Measurements from ENCODE around the gene TMEM151A. TPM values are rescaled to one million over a fixed set of nuclear protein-coding genes. Genes with fewer than 3 reads are reported as not detected.

Gene TMEM151A
- total RNA-seq, 1 donor: 0.36 TPM

DNA sequence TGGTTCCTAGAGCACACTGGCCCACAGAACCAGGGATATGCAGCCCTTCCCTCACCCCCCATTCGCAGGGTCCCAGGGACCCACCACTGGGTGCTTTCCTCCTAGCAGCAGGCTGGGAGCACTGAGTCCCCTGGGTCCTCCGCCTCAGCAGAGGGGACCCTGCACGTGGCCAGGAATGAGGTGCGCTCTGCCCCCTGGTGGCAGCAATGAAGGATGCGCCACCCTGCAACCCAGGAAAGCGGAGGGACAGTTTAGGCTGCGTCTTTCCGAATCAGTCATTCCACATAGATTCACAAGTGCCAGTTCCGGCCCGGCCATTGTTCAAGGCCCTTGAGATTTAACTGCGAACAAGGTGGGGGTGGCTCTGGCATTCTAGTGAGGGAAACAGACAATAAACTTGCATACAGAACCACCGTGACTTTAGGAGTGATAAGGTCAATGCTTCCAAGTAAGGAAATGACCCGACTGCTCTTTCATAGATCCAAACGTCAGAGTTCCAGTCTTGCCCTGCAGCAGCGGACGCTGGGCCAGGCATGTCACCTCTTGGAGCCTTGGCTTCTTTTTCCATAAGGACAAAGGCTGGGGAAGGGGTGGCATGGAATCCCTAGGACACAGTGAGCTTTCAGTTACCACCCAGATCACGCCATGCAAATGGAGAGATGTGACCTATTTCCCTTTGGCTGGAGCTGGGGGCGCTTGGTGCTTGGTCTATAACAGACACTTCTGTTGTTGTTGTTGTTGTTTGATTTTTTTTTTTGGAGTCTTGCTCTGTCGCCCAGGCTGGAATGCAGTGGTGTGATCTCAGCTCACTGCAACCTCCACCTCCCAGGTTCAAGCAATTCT, 36.8 kb downstream of the TMEM151A start:
- peaks cover 51% of the 10 kb centered on the region for H3K4me1 ChIP-seq (ENCODE audit: insufficient read depth, low read length)
- H3K27ac ChIP-seq (ENCODE audit: low read depth, low read length): peak overlapping the region; percentile 77

GRCh38 chr11:66329165-66329673, 37.5 kb downstream of the TMEM151A start:
- Histone ChIP-seq H4K20me1 (ENCODE audit: insufficient read depth, low read length) (peaks cover 19% of the 10 kb centered on the region), H2AFZ (ENCODE audit: low read length) (no peak overlapping the region), H3K27ac (ENCODE audit: low read depth, low read length) (no peak overlapping the region), H3K4me3 (ENCODE audit: insufficient read depth, low read length) (no peak overlapping the region), H3K27me3 (ENCODE audit: insufficient read depth, low read length) (no peaks in the 10 kb centered on the region), H3K4me1 (ENCODE audit: insufficient read depth, low read length) (peaks cover 49% of the 10 kb centered on the region), H3K79me2 (ENCODE audit: insufficient read depth, low read length) (peaks cover 20% of the 10 kb centered on the region), H3K36me3 (ENCODE audit: insufficient read depth, low read length) (peaks cover 30% of the 10 kb centered on the region), H3K4me2 (ENCODE audit: insufficient read depth, low read length) (no peak overlapping the region), H3K9me3 (ENCODE audit: low read depth, low read length) (no peaks in the 10 kb centered on the region)
- DNase-seq (ENCODE audit: insufficient read length, low spot score, missing footprints): peak; percentile 38
- TF ChIP-seq CTCF (IDR thresholded peaks at IDR 0.05; ENCODE audit: extremely low read depth, low read depth, low read length): no peak

More for the DNA sequence above, 36.8 kb downstream of the TMEM151A start:
- peak; percentile 94 for TF ChIP-seq CTCF (IDR thresholded peaks at IDR 0.05; ENCODE audit: extremely low read depth, low read depth, low read length)
- Histone ChIP-seq H4K20me1 (ENCODE audit: insufficient read depth, low read length) (peaks cover 15% of the 10 kb centered on the region), H2AFZ (ENCODE audit: low read length) (peak overlapping the region; percentile 49), H3K79me2 (ENCODE audit: insufficient read depth, low read length) (peaks cover 13% of the 10 kb centered on the region), H3K4me3 (ENCODE audit: insufficient read depth, low read length) (no peak overlapping the region), H3K27me3 (ENCODE audit: insufficient read depth, low read length) (no peaks in the 10 kb centered on the region), H3K36me3 (ENCODE audit: insufficient read depth, low read length) (peaks cover 25% of the 10 kb centered on the region), H3K9me3 (ENCODE audit: low read depth, low read length) (no peaks in the 10 kb centered on the region), H3K4me2 (ENCODE audit: insufficient read depth, low read length) (peak overlapping the region; percentile 62)
- DNase-seq (ENCODE audit: insufficient read length, low spot score, missing footprints): peak; percentile 97

- H3K79me2 ChIP-seq (ENCODE audit: insufficient read depth, low read length): peaks cover 36% of the 10 kb centered on the region
- no peak for DNase-seq (ENCODE audit: insufficient read length, low spot score, missing footprints)
- H2AFZ ChIP-seq (ENCODE audit: low read length): no peak overlapping the region
- H4K20me1 ChIP-seq (ENCODE audit: insufficient read depth, low read length): peaks cover 32% of the 10 kb centered on the region
- no peak for TF ChIP-seq CTCF (IDR thresholded peaks at IDR 0.05; ENCODE audit: extremely low read depth, low read depth, low read length)
- peaks cover 40% of the 10 kb centered on the region for H3K4me1 ChIP-seq (ENCODE audit: insufficient read depth, low read length)
- H3K4me3 ChIP-seq (ENCODE audit: insufficient read depth, low read length): no peak overlapping the region
- no peaks in the 10 kb centered on the region for H3K9me3 ChIP-seq (ENCODE audit: low read depth, low read length)
- H3K27ac ChIP-seq (ENCODE audit: low read depth, low read length): no peak overlapping the region
- H3K4me2 ChIP-seq (ENCODE audit: insufficient read depth, low read length): no peak overlapping the region
- no peaks in the 10 kb centered on the region for H3K27me3 ChIP-seq (ENCODE audit: insufficient read depth, low read length)
- peaks cover 30% of the 10 kb centered on the region for H3K36me3 ChIP-seq (ENCODE audit: insufficient read depth, low read length)
These were observed 39.2 kb downstream of the TMEM151A start for GRCh38 chr11:66330931-66331330.
